Measurements from ENCODE around the gene SPACA7.

SPACA7 gene

DNA sequence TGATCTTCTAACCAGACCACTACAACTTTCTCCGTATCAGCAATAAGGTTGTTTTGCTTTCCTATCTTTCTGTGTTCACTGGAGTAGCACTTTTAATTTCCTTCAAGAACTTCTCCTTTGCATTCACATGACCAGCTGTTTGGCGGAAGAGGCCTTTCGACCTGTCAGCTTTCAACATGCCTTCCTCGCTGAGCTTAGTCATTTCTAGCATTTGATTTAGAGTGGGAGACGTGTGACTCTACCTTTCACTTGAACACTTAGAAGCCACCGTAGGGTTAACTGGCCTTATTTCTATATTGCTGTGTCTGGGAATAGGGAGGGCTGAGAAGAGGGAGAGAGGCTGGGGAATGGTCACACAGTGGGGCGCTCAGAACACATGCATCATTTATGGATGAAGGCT is 107.1 kb downstream of the SPACA7 start:
- H3K9me2 ChIP-seq (replicated peaks; ENCODE audit: insufficient read depth, low read length): no peaks in the 10 kb centered on the region
- no peak overlapping the region for H2AFZ ChIP-seq (ENCODE audit: low read depth, low read length, severe bottlenecking)
- H3K9ac ChIP-seq (ENCODE audit: low read length): no peak overlapping the region
- no peak overlapping the region for H3K4me2 ChIP-seq (ENCODE audit: low read depth, low read length, poor library complexity, severe bottlenecking)
- H4K20me1 ChIP-seq (ENCODE audit: low read depth, low read length): no peaks in the 10 kb centered on the region
- no peaks in the 10 kb centered on the region for H3K27me3 ChIP-seq (ENCODE audit: low read length)
- H3F3A ChIP-seq (ENCODE audit: insufficient read depth): no peaks in the 10 kb centered on the region
- H3K79me2 ChIP-seq (ENCODE audit: insufficient read depth, low read length): no peaks in the 10 kb centered on the region
- no peak for TF ChIP-seq EZH2phosphoT487 (conservative IDR thresholded peaks at IDR 0.05; ENCODE audit: low read length)
- TF ChIP-seq, protein P1, sequence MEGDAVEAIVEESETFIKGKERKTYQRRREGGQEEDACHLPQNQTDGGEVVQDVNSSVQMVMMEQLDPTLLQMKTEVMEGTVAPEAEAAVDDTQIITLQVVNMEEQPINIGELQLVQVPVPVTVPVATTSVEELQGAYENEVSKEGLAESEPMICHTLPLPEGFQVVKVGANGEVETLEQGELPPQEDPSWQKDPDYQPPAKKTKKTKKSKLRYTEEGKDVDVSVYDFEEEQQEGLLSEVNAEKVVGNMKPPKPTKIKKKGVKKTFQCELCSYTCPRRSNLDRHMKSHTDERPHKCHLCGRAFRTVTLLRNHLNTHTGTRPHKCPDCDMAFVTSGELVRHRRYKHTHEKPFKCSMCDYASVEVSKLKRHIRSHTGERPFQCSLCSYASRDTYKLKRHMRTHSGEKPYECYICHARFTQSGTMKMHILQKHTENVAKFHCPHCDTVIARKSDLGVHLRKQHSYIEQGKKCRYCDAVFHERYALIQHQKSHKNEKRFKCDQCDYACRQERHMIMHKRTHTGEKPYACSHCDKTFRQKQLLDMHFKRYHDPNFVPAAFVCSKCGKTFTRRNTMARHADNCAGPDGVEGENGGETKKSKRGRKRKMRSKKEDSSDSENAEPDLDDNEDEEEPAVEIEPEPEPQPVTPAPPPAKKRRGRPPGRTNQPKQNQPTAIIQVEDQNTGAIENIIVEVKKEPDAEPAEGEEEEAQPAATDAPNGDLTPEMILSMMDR (IDR thresholded peaks at IDR 0.05; ENCODE audit: insufficient read depth, low read length, poor library complexity, severe bottlenecking): no peak
- H3K9me3 ChIP-seq (ENCODE audit: insufficient read depth, low read length): no peaks in the 10 kb centered on the region
- no peak overlapping the region for H3K4me3 ChIP-seq (ENCODE audit: insufficient read depth, low read length, poor library complexity, severe bottlenecking)
- H3K36me3 ChIP-seq (ENCODE audit: low read length): no peaks in the 10 kb centered on the region
- H3K27ac ChIP-seq (ENCODE audit: low read depth, low read length): no peak overlapping the region

Data from SU-DHL-6 (cell line).